HEK293T (cell line): Measurements from ENCODE around the gene MAPK8IP1.

Experiments used
- BHLHE40 ChIP-seq: fragments of 450-650 bp; IDR thresholded peaks from 2 replicates; pipeline ENCODE4 v1.6.1; 2016; ENCODE audit warnings: mild to moderate bottlenecking, moderate library complexity, borderline replicate concordance
- ELF4 ChIP-seq: fragments of 450-650 bp; IDR thresholded peaks from 2 replicates; pipeline ENCODE4 v1.6.1; 2017; ENCODE audit warnings: antibody characterized with exemption
- FOXA1 ChIP-seq: fragments of 450-650 bp; IDR thresholded peaks from 2 replicates; pipeline ENCODE4 v1.6.1; 2016; ENCODE audit warnings: mild to moderate bottlenecking
- FOXK2 ChIP-seq: fragments of 450-650 bp; IDR thresholded peaks from 2 replicates; pipeline ENCODE4 v1.6.1; 2016; ENCODE audit warnings: mild to moderate bottlenecking
- FOXM1 ChIP-seq: fragments of 450-650 bp; IDR thresholded peaks from 2 replicates; pipeline ENCODE4 v1.6.1; 2017; ENCODE audit warnings: mild to moderate bottlenecking, borderline replicate concordance
- HDGF ChIP-seq: fragments of 450-650 bp; IDR thresholded peaks from 2 replicates; pipeline ENCODE4 v1.6.1; 2017; ENCODE audit warnings: antibody characterized with exemption, borderline replicate concordance
- LEF1 ChIP-seq: fragments of 450-650 bp; IDR thresholded peaks from 2 replicates; pipeline ENCODE4 v1.6.1; 2017; ENCODE audit warnings: mild to moderate bottlenecking, borderline replicate concordance
- PKNOX1 ChIP-seq: fragments of 450-650 bp; IDR thresholded peaks from 2 replicates; pipeline ENCODE4 v1.6.1; 2016
- SP1 ChIP-seq: fragments of 450-650 bp; IDR thresholded peaks from 2 replicates; pipeline ENCODE4 v1.6.1; 2017
- SUZ12 ChIP-seq: fragments of 450-650 bp; IDR thresholded peaks from 2 replicates; pipeline ENCODE4 v1.6.1; 2016; ENCODE audit warnings: mild to moderate bottlenecking
- TARDBP ChIP-seq: fragments of 450-650 bp; IDR thresholded peaks from 2 replicates; pipeline ENCODE4 v1.6.1; 2016

GRCh38 chr11:45917623-45918330 is 32.3 kb downstream of the MAPK8IP1 start, which contains the start of gene PEX16:
- no peak for TF ChIP-seq FOXK2
- no peak for TF ChIP-seq SP1
- TF ChIP-seq LEF1, result no peak
- no peak for TF ChIP-seq SUZ12
- TF ChIP-seq BHLHE40, result no peak
- no peak for TF ChIP-seq FOXM1
- no peak for TF ChIP-seq FOXA1
- TF ChIP-seq ELF4, result peak; percentile 88
- TF ChIP-seq HDGF, result no peak
- TF ChIP-seq PKNOX1, result no peak
- no peak for TF ChIP-seq TARDBP
